ENCODE data around the gene LYPD5.
"Not testable (repeated sequence)": the region's sequence is repeated elsewhere in the genome, so short reads cannot be mapped to it uniquely, and the experiment has no call there.

Gene LYPD5

GRCh38 chr19:43802216-43802951 is at the start of gene LYPD5:
LYPD5 (minus strand) TSS chr19:43802447; CDS start chr19:43802380, 67 bp downstream.
- no peak for DNase-seq

- DNase-seq: no peak
Measured at GRCh38 chr19:43848821-43849220, 46.6 kb upstream of the LYPD5 start.

DNA sequence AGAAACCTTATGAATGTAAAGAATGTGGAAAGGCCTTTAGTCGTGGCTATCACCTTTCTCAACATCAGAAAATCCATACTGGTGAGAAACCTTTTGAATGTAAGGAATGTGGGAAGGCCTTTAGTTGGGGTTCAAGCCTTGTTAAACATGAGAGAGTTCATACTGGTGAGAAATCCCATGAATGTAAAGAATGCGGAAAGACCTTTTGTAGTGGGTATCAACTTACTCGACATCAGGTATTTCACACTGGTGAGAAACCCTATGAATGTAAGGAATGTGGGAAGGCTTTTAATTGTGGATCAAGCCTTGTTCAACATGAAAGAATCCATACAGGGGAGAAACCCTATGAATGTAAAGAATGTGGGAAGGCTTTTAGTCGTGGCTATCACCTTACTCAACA is 45.6 kb upstream of the LYPD5 start:
- no peak for DNase-seq

GRCh38 chr19:43847246-43847645 is 45.0 kb upstream of the LYPD5 start:
- DNase-seq: no peak

DNA sequence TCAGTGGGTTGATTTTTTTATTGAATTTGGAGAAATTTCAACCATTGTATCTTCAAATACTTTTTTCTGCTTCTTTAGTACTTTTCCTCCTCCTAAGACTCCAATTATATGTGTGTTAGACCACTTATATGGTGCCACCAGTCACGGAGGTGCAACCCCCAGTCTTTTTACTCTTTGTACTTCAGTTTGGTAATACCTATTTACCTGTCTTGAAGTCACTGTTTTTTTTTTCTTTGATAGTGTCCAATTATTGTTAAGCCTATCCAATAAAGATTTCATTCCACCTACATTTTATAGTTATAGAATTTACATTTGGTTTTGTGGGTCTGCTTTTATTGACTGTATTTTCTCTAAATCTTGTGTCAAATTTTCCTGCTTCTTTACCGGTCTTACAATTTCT is 39.8 kb upstream of the LYPD5 start:
- DNase-seq: no peak

DNA sequence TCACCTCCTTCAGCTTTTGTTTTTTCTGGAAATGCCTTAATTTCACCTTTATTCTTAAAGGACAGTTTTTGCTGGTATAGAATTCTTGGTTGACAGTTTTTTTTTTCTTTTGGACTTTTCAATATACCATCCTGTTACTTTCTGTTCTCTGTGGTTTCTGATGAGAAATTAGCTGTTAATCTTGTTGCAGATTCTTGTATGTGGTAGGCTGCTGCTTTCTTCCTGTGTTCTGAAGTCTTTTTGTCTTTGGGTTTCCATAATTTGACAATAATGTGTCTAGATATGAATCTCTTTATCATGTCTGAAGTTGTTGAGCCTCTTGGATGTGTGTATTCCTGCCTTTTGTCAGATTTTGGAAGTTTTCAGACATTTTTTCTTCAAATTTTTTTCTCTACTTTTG is 36.9 kb upstream of the LYPD5 start:
- DNase-seq: no peak

DNA sequence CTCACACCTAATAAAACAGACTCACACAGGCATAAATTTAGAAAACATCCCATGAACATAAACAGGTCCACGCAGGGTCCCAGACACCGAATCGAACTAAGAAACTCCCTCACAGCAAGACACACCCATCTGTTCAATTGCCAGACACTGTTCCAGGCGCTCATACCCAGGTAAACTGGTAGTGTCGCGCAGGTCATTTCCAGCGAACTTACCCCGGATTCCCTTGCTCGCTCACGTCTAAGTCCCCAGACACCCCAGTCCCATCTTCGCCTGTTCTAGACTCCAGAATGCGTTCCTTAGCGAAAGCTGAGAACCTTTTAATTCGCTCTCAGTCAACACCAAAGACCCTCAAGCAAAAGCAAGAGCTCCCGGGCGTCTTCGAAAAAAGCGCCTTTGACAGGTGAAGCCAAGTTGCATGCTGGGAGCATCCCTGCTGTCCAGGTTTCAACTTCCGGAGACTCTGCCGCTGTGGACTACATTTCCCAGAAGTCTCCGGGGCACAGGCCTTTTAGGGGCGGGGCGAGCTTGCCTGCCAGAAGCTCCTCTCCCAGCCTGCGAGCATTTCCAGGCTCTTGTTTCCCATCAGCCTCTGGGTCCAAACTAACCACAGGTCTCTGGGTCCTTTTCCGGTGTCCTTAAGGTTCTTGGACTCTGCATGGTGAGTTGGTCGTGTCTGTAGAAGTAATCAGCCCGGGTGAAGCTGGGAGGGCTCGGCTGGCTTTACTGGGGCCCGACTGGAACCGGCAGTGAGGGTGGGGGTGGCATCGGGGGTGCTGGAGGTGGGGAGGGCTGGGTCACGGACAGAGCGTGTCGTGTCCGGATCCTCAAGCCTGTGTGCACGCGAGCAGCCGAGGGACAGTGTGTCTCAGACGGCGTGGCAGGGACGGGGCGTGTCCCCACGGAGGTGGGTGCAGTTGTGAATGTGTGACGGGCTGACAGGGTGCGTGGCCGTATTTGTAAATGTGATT is 24.8 kb upstream of the LYPD5 start, which contains the start of gene ZNF283:
Gene ZNF283 (plus strand): TSS at position 535 of the 968 bp plus-strand sequence. CDS start 6,184 bp downstream, outside the sequence.
- DNase-seq: peak; percentile 57

GRCh38 chr19:43824572-43824971 is 22.3 kb upstream of the LYPD5 start:
- DNase-seq: not testable (repeated sequence)

- not testable (repeated sequence) for DNase-seq
Measured at GRCh38 chr19:43823856-43824255, 21.6 kb upstream of the LYPD5 start.

- no peak for DNase-seq
Measured at GRCh38 chr19:43820884-43821215, 18.6 kb upstream of the LYPD5 start.

DNA sequence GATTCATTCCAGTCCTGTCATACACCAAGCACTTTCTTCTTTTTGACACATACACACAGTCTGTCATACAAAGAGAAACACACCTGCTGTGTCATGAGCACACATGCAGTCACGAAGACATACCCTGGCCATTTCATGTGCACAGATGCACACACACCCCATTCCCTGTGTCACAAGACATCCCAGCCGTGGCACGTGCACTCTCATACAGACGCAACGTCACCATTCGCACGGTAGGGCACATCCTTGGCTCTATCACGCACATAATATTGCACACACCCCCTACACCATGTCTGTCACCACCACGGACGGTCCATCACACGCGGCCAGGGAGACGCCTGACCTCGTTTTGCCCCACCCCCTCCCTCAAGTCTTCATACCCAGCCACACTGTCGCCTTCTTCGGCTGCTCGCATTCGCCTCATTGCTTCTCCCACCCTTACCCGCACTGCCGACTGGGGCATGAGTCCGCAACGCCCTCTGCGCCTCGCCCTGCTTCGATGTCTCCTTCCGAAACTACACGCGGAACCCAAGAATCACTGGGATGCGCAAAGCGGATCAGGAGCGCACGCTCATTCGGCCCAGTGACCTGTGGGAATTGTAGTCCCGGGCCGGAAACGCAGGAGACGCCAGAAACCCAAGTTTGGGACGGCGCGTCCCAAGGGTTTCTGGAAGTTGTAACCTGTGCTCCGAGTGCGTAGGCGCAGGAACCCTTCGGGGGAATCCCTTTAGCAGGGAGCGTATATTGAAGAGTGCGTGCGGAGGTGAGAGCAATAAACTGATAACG is 18.0 kb upstream of the LYPD5 start:
- no peak for DNase-seq

GRCh38 chr19:43818500-43818899 is 16.3 kb upstream of the LYPD5 start:
- no peak for DNase-seq

DNA sequence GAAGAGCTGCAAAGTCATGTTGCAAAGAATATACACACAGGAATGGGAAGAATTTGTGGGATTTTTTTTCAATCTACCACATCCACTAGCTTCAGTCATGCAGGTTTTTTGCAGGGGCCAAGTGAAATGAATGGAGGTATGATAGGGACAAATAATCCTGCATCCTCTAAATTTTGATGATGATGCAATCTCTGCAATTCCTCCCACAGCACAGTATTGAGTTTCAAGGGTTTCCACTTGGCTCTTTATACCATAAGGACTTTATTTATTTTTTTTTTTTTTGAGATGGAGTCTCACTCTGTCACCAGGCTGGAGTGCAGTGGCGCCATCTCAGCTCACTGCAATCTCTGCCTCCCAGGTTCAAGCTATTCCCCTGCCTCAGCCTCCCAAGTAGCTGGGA is 15.2 kb upstream of the LYPD5 start:
- not testable (repeated sequence) for DNase-seq

DNA sequence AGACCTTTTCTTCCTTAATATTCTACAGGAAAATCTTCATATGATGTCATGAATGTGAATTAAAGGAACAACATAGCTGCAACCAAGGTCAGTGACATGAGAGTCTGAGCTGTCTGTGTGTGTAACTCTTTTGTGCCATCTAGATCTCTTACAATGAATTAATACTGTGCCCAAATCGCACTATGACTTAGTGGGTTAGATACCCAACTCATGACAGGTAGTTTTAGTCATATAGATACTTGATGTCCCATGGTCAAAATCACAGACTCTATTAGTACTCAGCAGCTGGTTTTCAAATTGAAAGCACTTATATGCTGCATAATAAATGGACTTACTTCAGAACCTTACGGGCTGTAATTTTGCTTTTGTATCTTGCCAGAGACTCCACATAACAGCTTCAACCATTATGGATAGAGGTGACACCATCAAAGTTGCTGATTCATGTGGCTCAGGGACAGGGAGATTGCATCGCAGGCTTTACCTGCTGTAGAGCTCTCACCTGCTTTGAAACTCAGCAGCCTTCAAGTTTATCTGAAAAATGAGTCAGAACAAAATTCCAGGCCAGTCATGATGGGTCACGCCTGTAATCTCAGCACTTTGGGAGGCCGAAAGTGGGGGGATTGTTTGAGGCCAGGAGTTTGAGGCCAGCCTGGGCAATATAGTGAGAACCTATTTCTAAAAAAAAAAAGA is 12.6 kb upstream of the LYPD5 start:
- DNase-seq: no peak

GRCh38 chr19:43812688-43813087 is 10.4 kb upstream of the LYPD5 start:
- no peak for DNase-seq

DNA sequence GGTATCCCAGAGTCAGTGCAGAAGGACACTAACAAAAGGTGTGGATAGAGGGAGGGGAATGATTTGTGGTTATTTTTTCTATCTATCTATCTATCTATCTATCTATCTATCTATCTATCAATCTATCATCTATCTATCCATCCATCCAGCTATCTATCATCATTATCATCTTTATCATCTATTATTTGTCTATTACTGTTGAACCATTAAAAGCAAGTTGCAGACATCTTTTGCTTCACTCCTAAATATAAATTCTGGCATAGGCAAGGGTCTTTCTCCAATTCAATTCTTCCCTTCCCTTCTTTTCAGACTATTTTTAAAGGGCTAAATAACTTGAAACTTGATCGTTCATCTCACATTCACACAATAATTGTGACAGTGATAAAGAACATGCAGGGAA is 10.0 kb upstream of the LYPD5 start:
- DNase-seq: no peak

- DNase-seq: no peak
Measured at GRCh38 chr19:43811837-43812236, 9.6 kb upstream of the LYPD5 start.

DNA sequence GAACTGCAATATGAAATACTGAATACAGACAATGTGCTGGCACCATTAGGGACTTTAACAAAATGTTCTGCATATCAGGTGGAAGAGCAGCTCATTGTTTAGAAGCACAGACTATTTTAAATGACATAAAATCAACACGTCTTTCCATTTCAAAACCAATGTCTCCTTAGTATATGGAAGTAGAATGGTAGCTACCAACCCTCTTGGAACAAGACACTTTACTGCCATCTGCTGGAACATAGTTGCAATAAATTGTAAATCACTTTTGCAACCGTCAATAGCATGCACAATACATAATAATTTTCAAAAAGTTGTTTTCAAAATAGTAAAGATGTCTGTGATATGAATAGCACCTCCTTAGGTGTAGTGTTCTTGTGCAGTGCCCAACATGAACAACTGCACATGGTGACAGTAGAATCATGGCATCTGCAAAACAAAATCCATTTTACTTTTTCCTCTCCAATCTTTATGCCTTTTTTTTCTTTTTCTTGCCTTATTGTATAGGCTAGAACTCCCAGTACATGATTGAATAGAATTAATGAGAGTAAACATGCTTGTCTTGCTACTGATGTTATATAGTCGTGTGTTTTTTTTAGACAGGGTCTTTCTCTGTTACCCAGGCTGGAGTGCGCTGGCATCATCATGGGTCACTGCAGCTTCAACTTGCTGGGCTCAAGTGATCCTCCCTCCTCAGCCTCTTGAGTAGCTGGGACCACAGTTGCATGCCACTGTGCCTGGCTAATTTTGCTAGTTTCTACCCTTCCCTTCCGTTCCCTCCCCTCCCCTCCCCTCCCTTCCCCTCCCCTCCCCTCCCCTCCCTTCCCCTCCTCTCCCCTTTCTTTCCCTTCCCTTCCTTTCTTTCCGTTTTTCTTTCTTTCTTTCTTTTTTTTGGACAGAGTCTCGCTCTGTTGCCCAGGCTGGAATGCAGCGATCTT is 7.8 kb upstream of the LYPD5 start:
- peak; percentile 52 for DNase-seq

GRCh38 chr19:43807651-43808050 is 5.4 kb upstream of the LYPD5 start:
- DNase-seq: no peak

GRCh38 chr19:43806848-43807247 is 4.6 kb upstream of the LYPD5 start:
- no peak for DNase-seq

- not testable (repeated sequence) for DNase-seq
Measured at GRCh38 chr19:43806401-43806800, 4.2 kb upstream of the LYPD5 start.

Measured in NCI-H1694 treated with DMSO at 0.1 percent for 48 hours (cell line).